CD14-positive monocyte (primary cell): Measurements from ENCODE around the gene GGT5. TPM values are rescaled to one million over a fixed set of nuclear protein-coding genes. Genes with fewer than 3 reads are reported as not detected.

Experiments
- DNase-seq, 3 donors: peaks; one replicate each; pipeline ENCODE4 v3.0.0-alpha.2; 2011 to 2022
- H2AFZ ChIP-seq: 2 replicates; pipeline ENCODE4 v1.6.0; 2012; ENCODE audit warnings: mild to moderate bottlenecking, low read depth, low read length, inconsistent platforms; ENCODE audit not compliant: insufficient read depth, poor library complexity, severe bottlenecking
- H3K27ac ChIP-seq, 2 donors: 1 replicate in 1 of 2; 2 replicates in 1 of 2; pipeline ENCODE4 v1.5.1; 2012 to 2013; ENCODE audit warnings: low read length in 2 of 2, control low read depth in 1 of 2, inconsistent platforms in 1 of 2, low read depth in 1 of 2, mild to moderate bottlenecking in 1 of 2
- H3K27me3 ChIP-seq, 2 donors: one replicate each; pipeline versions ENCODE4 v1.6.0 to v1.6.1; 2011 to 2013; ENCODE audit warnings: low read length in 2 of 2; ENCODE audit not compliant: control insufficient read depth in 2 of 2, insufficient read depth in 2 of 2
- H3K36me3 ChIP-seq, 2 donors: replicated peaks in 1 of 2; 1 replicate in 1 of 2; 2 replicates in 1 of 2; pipeline versions ENCODE4 v1.5.1 to v1.6.1; 2012 to 2013; ENCODE audit warnings: low read length in 2 of 2, control low read depth in 1 of 2, inconsistent platforms in 1 of 2, mild to moderate bottlenecking in 1 of 2; ENCODE audit not compliant: insufficient read depth in 2 of 2, control insufficient read depth in 1 of 2
- H3K4me1 ChIP-seq, 2 donors: 1 replicate in 1 of 2; 2 replicates in 1 of 2; pipeline versions ENCODE4 v1.5.1 to v1.6.1; 2012 to 2013; ENCODE audit warnings: low read length in 2 of 2, control low read depth in 1 of 2, inconsistent platforms in 1 of 2, mild to moderate bottlenecking in 1 of 2, moderate library complexity in 1 of 2; ENCODE audit not compliant: insufficient read depth in 2 of 2, control insufficient read depth in 1 of 2
- H3K4me2 ChIP-seq: replicated peaks from 2 replicates; pipeline ENCODE3; 2012; ENCODE audit warnings: low read length, moderate library complexity, mild to moderate bottlenecking; ENCODE audit not compliant: poor library complexity, severe bottlenecking; ENCODE audit errors: extremely low read depth
- H3K4me3 ChIP-seq, 3 experiments: fragments of 200-600 bp in 1 of 3; sonication (generic) in 1 of 3; replicated peaks in 1 of 3; 1 replicate in 2 of 3; 2 replicates in 1 of 3; pipeline ENCODE4 v1.5.1; 2011 to 2013; ENCODE audit warnings: low read length in 3 of 3, mild to moderate bottlenecking in 3 of 3, control low read depth in 2 of 3, low read depth in 2 of 3, inconsistent platforms in 1 of 3, moderate library complexity in 1 of 3
- H3K79me2 ChIP-seq: 2 replicates; pipeline ENCODE4 v1.6.0; 2012; ENCODE audit warnings: mild to moderate bottlenecking, control low read depth, inconsistent platforms, low read length, moderate library complexity; ENCODE audit not compliant: insufficient read depth
- H3K9ac ChIP-seq: 2 replicates; pipeline ENCODE4 v1.6.0; 2017; ENCODE audit warnings: low read length, mild to moderate bottlenecking; ENCODE audit not compliant: insufficient read depth, poor library complexity, severe bottlenecking
- H3K9me3 ChIP-seq, 2 donors: replicated peaks in 1 of 2; 1 replicate in 1 of 2; 2 replicates in 1 of 2; pipeline versions ENCODE4 v1.5.1 to v1.6.1; 2012 to 2013; ENCODE audit warnings: low read length in 2 of 2, control low read depth in 1 of 2; ENCODE audit not compliant: control insufficient read depth in 1 of 2, insufficient read depth in 1 of 2
- H4K20me1 ChIP-seq: 2 replicates; pipeline ENCODE4 v1.6.0; 2012; ENCODE audit warnings: mild to moderate bottlenecking, low read length, control low read depth, moderate library complexity; ENCODE audit not compliant: insufficient read depth
- H3K27ac Mint-ChIP-seq, 7 donors: one replicate each; pipeline ENCODE4 v1.8.0; 2020; ENCODE audit warnings: mild to moderate bottlenecking in 7 of 7, mixed read lengths in 7 of 7, moderate library complexity in 6 of 7, inconsistent platforms in 2 of 7
- H3K27me3 Mint-ChIP-seq, 3 donors: one replicate each; pipeline ENCODE4 v1.8.0; 2021 to 2022; ENCODE audit warnings: low read depth in 3 of 3, mild to moderate bottlenecking in 3 of 3, mixed read lengths in 3 of 3, moderate library complexity in 3 of 3, inconsistent platforms in 1 of 3
- H3K36me3 Mint-ChIP-seq, 2 donors: one replicate each; pipeline ENCODE4 v1.8.0; 2020; ENCODE audit warnings: mixed read lengths in 2 of 2, inconsistent platforms in 1 of 2, mild to moderate bottlenecking in 1 of 2
- H3K4me1 Mint-ChIP-seq: one replicate; pipeline ENCODE4 v1.8.0; 2020; ENCODE audit warnings: mild to moderate bottlenecking, mixed read lengths
- H3K4me3 Mint-ChIP-seq, 2 donors: one replicate each; pipeline ENCODE4 v1.8.0; 2020; ENCODE audit warnings: mild to moderate bottlenecking in 2 of 2, mixed read lengths in 2 of 2, moderate library complexity in 1 of 2
- H3K9me3 Mint-ChIP-seq, 7 donors: one replicate each; pipeline ENCODE4 v1.8.0; 2020 to 2022; ENCODE audit warnings: mixed read lengths in 7 of 7, mild to moderate bottlenecking in 6 of 7, moderate library complexity in 6 of 7, inconsistent platforms in 2 of 7
- WGBS: methylation state at CpG from one replicate; pipeline ENCODE4 v1.1.5; 2013; ENCODE audit warnings: missing lambda C conversion rate; ENCODE audit not compliant: insufficient coverage; 5-methylcytosine and 5-hydroxymethylcytosine counted together
- intact Hi-C, 2 donors: fragments of 100-400 bp; cut with micrococcal nuclease; formaldehyde crosslinking; loops; one replicate each; pipeline versions ENCODE4 v1.15.0 to v1.15.1; 2023
- polyA plus RNA-seq, 3 donors: library from polyadenylated mRNA; depleted of rRNA in 1 of 3; unstranded in 2 of 3; stranded (reverse) in 1 of 3; fragments of 300-500 nt in 2 of 3; fragments of >200 nt in 1 of 3; fragmentation: Illumina TruSeq in 2 of 3; gene quantifications; 1 replicate in 2 of 3; 2 replicates in 1 of 3; pipeline ENCODE4 v1.2.3, GENCODE V29; 2012 to 2021
- TF ChIP-seq, protein P1 (sequence below): fragments of 200-600 bp; IDR thresholded peaks from one replicate; pipeline ENCODE4 v1.8.0; 2022; ENCODE audit warnings: antibody characterized with exemption, mild to moderate bottlenecking

Gene GGT5
- polyA plus RNA-seq, 3 donors = 0.26 to 0.41 TPM; not detected in 1

DNA sequence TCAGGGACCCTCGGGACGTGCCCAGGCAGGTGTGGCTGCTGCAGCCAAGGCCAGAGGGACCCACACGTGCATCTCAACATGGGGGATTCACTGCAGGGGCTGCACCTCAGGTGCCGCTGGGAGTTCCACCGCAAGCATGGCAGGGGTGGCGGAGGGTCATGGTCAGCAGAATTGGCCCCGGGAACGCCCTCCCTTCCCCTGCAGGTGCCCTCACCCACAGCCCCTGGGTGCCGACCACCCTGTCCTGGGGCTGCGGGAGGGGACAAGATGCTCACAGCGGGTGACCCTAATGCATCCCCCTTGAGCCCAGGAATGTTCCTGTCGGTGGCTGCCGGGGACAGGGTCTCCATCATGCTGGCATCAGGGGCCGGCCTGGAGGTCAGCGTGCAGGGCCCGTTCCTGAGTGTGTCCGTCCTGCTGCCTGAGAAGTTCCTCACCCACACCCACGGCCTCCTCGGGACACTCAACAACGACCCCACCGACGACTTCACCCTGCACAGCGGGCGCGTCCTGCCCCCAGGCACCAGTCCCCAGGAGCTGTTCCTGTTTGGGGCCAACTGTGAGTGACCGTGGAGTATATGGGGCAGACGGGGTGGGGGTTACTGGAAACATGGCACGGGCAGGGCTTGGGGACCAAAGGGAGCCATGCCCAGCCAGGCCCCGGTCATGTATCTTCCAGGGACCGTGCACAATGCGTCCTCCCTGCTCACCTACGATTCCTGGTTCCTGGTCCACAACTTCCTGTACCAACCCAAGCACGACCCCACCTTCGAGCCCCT, 57.8 kb downstream of the GGT5 start:
- DNase-seq = no peak
- TF ChIP-seq, protein P1, sequence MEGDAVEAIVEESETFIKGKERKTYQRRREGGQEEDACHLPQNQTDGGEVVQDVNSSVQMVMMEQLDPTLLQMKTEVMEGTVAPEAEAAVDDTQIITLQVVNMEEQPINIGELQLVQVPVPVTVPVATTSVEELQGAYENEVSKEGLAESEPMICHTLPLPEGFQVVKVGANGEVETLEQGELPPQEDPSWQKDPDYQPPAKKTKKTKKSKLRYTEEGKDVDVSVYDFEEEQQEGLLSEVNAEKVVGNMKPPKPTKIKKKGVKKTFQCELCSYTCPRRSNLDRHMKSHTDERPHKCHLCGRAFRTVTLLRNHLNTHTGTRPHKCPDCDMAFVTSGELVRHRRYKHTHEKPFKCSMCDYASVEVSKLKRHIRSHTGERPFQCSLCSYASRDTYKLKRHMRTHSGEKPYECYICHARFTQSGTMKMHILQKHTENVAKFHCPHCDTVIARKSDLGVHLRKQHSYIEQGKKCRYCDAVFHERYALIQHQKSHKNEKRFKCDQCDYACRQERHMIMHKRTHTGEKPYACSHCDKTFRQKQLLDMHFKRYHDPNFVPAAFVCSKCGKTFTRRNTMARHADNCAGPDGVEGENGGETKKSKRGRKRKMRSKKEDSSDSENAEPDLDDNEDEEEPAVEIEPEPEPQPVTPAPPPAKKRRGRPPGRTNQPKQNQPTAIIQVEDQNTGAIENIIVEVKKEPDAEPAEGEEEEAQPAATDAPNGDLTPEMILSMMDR = no peak
- no peaks in the 10 kb centered on the region for H3K79me2 ChIP-seq
- no peaks in the 10 kb centered on the region for H3K9me3 Mint-ChIP-seq
- H3K27ac ChIP-seq = no peak overlapping the region
- H3K27ac Mint-ChIP-seq = peak overlapping the region in 1 of 7 donors; percentile 31
- H3K27me3 Mint-ChIP-seq = peaks cover 0 to 4% (median 4%) of the 10 kb centered on the region in 3 donors
- H3K36me3 ChIP-seq = no peaks in the 10 kb centered on the region
- H3K4me1 ChIP-seq = peaks cover 4 to 7% of the 10 kb centered on the region in 2 donors
- no peak overlapping the region for H3K4me2 ChIP-seq
- no peaks in the 10 kb centered on the region for H3K27me3 ChIP-seq
- no peak overlapping the region for H2AFZ ChIP-seq
- intact Hi-C loops = loop anchor here in 1 of 2 donors (5.0 kb wide), 2 partner anchors 45 to 60 kb away; partner anchors contain the start of gene GGT5
- no peaks in the 10 kb centered on the region for H3K9me3 ChIP-seq
- H3K4me3 Mint-ChIP-seq = no peak overlapping the region
- H4K20me1 ChIP-seq = no peaks in the 10 kb centered on the region
- no peaks in the 10 kb centered on the region for H3K36me3 Mint-ChIP-seq
- 90% methylated on average over 23 of the region's 34 CpGs for WGBS
- no peak overlapping the region for H3K4me3 ChIP-seq
- H3K4me1 Mint-ChIP-seq = peaks cover 2% of the 10 kb centered on the region
- no peak overlapping the region for H3K9ac ChIP-seq

- TF ChIP-seq, protein P1 = no peak
- H3K9me3 ChIP-seq = no peaks in the 10 kb centered on the region
- no peak overlapping the region for H3K4me2 ChIP-seq
- 96% methylated on average over 15 of the region's 15 CpGs for WGBS
- no peaks in the 10 kb centered on the region for H3K36me3 Mint-ChIP-seq
- H3K4me1 ChIP-seq = peaks cover 4 to 7% of the 10 kb centered on the region in 2 donors
- no peak overlapping the region for H3K9ac ChIP-seq
- H3K4me1 Mint-ChIP-seq = peaks cover 2% of the 10 kb centered on the region
- no peaks in the 10 kb centered on the region for H3K27me3 ChIP-seq
- no peak overlapping the region for H2AFZ ChIP-seq
- H3K4me3 Mint-ChIP-seq = no peak overlapping the region
- intact Hi-C loops = loop anchor here in 1 of 2 donors (5.0 kb wide), 2 partner anchors 46 to 61 kb away; partner anchors contain the start of gene GGT5
- H3K27ac ChIP-seq = no peak overlapping the region
- H3K36me3 ChIP-seq = no peaks in the 10 kb centered on the region
- DNase-seq = no peak
- no peaks in the 10 kb centered on the region for H4K20me1 ChIP-seq
- no peak overlapping the region for H3K27ac Mint-ChIP-seq
- H3K27me3 Mint-ChIP-seq = peaks cover 0 to 4% (median 1%) of the 10 kb centered on the region in 3 donors
- no peaks in the 10 kb centered on the region for H3K79me2 ChIP-seq
- no peak overlapping the region for H3K4me3 ChIP-seq
- H3K9me3 Mint-ChIP-seq = no peaks in the 10 kb centered on the region
Observed at GRCh38 chr22:24186352-24186740, 58.5 kb downstream of the GGT5 start.
